ENCODE results near the gene ACOX3.

DNA sequence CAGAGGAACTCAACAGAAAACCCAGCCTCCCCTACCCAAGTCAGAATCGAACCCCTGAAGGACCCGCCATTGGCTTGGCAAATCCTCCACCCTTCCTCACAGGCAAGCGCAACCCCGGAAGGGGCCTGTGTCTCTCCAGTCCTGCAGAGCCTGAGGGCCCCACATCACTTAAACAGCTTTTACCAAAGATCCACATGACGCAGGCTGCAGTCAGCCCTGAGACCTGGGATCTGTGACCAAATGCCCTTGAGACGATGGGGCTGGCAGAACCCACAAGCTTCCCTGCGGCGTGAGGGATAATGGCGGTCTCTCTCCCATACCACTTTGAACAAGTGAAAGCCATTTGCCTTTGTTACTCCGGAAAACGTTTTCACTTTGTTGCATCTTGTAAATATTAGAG is 54.9 kb downstream of the ACOX3 start:
- TF ChIP-seq RFX5 (IDR thresholded peaks at IDR 0.05; ENCODE audit: low read depth, low read length) (no peak), CREB1 (IDR thresholded peaks at IDR 0.05; ENCODE audit: low read depth) (no peak), KDM1A (IDR thresholded peaks at IDR 0.05; ENCODE audit: borderline replicate concordance) (no peak), HDGF (IDR thresholded peaks at IDR 0.05) (no peak), SP1 (IDR thresholded peaks at IDR 0.05; ENCODE audit: low read depth, low read length) (no peak), CEBPB (IDR thresholded peaks at IDR 0.05; ENCODE audit: borderline replicate concordance in 1 of 2, low read depth in 2 of 2, low read length in 2 of 2) (no peak), NR2C1 (IDR thresholded peaks at IDR 0.05) (no peak), CBFB (IDR thresholded peaks at IDR 0.05; ENCODE audit: low read depth) (no peak), USF1 (IDR thresholded peaks at IDR 0.05; ENCODE audit: borderline replicate concordance, extremely low read length, insufficient read depth, low read depth, low read length) (no peak), MTA3 (IDR thresholded peaks at IDR 0.05; ENCODE audit: borderline replicate concordance, low read length) (no peak), STAT3 (IDR thresholded peaks at IDR 0.05; ENCODE audit: low read depth, low read length) (no peak)
- TF ChIP-seq, protein P1, sequence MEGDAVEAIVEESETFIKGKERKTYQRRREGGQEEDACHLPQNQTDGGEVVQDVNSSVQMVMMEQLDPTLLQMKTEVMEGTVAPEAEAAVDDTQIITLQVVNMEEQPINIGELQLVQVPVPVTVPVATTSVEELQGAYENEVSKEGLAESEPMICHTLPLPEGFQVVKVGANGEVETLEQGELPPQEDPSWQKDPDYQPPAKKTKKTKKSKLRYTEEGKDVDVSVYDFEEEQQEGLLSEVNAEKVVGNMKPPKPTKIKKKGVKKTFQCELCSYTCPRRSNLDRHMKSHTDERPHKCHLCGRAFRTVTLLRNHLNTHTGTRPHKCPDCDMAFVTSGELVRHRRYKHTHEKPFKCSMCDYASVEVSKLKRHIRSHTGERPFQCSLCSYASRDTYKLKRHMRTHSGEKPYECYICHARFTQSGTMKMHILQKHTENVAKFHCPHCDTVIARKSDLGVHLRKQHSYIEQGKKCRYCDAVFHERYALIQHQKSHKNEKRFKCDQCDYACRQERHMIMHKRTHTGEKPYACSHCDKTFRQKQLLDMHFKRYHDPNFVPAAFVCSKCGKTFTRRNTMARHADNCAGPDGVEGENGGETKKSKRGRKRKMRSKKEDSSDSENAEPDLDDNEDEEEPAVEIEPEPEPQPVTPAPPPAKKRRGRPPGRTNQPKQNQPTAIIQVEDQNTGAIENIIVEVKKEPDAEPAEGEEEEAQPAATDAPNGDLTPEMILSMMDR (IDR thresholded peaks at IDR 0.05 in 2 of 3, conservative IDR thresholded peaks at IDR 0.05 in 1 of 3; ENCODE audit: control insufficient read depth in 2 of 3, extremely low read depth in 1 of 3, insufficient read depth in 1 of 3, low read depth in 3 of 3, low read length in 3 of 3), result no peak
- TF ChIP-seq, protein P2, sequence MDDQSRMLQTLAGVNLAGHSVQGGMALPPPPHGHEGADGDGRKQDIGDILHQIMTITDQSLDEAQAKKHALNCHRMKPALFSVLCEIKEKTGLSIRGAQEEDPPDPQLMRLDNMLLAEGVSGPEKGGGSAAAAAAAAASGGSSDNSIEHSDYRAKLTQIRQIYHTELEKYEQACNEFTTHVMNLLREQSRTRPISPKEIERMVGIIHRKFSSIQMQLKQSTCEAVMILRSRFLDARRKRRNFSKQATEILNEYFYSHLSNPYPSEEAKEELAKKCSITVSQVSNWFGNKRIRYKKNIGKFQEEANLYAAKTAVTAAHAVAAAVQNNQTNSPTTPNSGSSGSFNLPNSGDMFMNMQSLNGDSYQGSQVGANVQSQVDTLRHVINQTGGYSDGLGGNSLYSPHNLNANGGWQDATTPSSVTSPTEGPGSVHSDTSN (IDR thresholded peaks at IDR 0.05; ENCODE audit: insufficient replicate concordance, low read depth, low read length), result no peak
